ENCODE measurements around the gene ACAP3.

The ACAP3 gene

DNA sequence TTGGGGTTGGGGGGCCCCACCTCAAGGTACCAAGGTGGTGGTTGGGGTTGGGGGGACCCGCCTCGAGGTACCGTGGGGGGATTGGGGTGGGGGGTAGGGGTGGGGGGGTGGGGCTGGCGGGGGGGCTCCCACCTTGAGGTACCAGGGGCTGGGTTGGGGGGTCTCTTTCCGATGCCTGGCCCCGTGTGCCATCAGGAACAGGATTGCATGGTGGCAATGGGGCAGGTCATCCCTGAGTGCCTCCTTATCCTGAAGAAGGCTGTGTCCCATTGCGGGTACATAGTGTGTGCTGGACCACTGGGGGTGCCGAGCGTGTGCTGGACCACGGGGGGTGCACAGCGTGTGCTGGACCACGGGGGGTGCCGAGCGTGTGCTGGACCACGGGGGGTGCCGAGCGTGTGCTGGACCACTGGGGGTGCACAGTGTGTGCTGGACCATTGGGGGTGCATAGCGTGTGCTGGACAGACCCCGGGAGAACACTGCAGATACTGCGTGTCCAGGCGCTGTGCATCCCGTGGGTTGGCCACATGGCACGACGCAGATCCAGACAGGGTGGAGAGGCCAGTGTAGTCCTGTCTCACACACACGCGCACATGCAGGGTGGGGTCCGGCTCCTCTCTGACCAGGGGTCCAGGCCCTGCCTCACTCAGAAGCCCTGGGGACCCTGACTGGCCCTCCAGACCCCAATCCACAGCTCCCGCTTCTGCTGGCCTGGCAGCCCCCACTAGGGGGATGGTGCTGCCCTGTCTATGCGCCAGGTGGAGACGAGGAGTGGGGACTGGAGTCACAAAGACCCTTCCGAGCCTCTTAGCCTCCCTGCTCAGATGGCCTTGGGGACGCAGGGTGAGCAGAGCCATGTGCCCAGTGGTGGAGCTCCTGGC, 23.3 kb downstream of the ACAP3 start:
- no peak for DNase-seq

DNA sequence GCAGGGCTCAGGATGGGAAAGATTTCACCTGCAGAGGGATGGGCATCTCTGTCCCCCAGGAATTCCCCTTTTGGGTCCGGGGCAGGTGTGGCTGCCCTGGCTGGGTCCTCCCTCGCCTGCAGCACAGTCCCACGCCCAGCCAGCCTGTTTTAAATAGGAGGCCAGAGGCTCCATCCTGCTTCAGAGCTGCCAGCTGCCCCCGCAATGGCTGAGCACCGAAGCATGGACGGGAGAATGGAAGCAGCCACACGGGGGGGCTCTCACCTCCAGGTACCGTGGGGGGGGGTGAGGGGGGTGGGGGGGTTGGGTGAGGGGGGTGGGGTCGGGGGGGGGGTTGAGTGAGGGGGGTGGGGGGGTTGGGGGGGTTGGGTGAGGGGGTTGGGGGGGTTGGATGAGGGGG, 23.9 kb downstream of the ACAP3 start:
- no peak for DNase-seq

DNA sequence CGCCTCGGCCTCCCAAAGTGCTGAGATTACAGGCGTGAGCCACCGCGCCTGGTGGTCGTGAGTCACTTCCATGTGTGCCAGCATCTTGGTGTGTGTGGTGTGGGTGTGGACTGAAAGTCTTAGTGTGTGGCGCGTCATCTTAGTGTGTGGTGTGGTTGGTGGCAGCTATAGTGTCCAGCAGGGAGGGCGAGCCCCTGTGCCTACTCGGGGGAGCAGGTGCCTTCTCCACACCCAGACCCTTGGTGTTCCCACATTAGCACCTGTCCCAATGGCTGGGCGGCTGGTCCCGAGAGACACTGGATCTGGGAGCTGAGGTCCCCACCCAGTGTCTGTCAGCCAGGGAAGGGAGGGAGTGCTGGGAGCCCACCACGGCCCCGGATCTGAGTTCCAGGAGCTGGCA, 24.7 kb downstream of the ACAP3 start:
- DNase-seq: peak; percentile 27

DNA sequence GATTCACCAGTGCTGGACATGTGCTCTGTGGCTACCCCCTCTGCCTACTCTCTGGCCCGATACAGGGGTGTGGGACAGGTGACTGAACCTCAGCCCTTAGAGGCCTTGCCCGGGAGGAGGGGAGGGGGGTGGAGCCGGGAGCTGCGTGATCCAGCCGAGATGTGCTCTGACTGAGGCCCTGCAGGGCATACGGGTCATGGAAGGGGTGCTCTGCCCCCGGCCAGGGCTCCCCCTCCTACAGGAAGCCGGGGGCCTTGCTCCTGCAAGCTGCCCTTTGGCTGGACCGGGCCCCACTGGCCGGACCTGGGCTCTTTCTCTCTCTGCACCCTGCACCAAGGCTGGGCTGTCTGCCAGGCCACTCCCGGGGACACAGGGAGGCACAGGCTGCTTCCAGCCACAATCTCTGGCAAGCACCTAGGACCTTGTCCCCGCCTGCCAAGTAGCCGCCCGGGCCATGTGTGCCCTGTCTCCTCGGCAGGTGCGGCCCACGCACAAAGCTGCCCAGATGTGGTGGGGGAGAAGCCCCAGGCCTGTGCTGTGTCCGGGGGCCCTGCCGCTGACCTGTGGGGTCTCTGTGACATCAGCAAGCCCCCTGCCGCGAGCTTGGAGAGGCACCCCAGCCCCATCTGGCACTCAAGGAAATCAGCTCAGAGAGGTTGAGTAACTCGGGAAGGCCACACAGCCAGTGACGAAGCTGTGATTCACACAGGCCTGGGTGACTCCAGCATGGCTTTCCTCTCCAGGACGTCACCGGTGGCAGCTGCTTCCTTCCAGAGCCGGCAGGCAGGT, 26.0 kb downstream of the ACAP3 start:
- DNase-seq: no peak

DNA sequence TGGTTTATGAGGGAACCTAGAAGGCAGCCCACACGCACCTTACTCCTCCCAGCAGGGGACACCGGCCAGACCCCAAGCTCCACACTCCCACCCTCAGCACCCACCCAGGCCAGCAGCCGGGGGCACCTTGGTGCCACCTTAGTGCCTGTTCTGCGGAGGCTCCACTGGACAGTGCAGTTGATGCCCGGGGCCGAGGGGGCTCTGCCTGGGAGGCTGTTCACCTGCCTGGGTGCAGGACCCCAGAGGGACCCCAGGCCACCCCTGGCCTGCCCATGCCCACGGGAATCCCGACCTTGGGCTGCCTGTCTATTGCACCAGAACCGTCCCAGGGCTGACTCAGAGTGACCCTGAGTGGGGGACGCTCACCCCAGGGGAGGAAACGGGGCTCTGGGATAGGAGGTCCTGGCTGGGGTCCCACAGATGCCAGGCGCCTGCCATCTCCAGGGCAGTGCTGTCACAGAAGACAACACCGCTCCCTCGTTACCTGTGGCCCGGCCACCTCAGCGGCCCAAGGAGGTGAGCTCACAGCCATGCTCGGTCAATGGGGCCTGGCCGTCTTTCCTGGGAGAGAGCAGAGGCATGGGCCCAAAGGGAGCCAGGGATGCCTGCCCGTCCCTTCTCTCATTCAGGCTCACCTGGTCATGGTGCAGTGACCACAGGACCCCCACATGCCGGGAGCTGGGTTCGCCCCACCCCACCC, 26.8 kb downstream of the ACAP3 start:
- no peak for DNase-seq

DNA sequence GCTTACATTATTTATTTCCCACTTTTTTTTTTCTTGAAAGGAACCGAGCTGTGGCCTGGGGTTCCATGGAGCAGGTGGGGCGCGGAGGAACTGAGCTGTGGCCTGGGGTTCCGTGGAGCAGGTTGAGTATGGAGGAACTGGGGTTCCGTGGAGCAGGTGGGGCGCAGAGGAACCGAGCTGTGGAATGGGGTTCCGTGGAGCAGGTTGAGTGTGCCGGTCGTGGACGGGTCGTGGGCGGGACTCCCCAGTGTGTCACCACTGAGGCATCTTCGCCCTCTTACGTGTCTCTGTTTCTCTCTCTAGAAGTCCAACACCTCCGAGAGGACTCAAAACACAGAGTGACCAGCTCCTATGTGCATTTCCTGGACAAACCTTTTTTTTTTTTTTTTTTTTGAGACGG, 28.7 kb downstream of the ACAP3 start:
- no peak for DNase-seq

DNA sequence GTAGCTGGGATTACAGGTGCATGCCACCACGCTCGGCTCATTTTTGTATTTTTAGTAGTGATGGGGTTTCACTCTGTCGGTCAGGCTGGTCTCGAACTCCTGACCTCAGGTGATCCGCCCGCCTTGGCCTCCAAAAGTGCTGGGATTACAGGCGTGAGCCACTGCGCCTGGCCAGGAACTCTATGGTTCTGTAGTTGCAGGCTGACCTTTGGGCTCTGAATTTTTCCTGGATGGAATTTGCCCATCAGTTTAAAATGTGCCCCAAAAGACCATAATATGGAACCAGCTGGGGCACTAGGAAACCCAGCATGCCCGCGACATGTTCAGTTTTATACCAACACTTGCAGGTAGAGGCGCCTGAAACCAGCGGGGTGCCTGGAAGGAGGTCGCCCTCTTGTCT, 29.1 kb downstream of the ACAP3 start:
- no peak for DNase-seq

DNA sequence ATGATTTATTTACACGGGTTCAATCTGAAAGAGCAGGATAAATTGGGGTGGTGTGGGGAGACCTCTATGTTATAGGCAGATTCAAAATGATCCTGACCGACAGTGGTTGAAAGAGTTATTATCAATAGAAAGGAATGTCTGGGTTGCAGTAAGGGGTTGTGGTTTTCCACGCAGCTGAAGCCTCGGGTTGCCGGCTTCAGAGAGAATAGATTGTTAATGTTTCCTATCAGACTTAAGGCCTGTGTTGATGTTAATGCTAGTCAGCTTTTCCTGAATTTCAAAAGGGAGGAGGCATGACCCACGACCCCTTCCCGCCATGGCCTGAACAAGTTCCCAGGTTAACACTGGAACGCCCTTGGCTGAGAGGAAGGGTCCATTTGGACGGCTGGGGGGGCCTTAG, 31.9 kb downstream of the ACAP3 start:
- no peak for DNase-seq

DNA sequence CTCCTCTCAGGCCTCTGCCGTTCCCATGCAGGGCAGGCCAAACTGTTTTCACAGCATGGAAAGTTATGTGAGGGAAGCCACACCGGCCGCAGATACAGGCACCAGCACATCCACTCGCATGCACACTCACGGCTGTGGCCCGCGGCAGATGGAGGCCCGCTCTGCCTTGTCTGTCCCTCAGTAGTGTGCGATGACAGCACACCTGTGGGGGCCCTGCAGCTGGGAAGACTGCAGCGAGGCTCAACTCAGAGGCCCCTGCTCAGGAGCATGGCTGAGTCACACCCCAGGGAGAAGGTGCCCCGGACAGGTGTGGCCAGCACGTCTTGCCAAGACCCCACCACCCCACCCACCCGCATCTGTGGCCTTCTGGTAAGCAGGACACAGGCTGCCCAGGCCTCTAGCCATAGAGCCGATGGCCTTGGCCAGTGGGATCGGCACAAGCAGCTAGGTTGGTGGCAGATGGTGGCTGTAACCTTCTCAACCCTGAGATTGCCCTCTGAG, 32.7 kb downstream of the ACAP3 start:
- DNase-seq: no peak

DNA sequence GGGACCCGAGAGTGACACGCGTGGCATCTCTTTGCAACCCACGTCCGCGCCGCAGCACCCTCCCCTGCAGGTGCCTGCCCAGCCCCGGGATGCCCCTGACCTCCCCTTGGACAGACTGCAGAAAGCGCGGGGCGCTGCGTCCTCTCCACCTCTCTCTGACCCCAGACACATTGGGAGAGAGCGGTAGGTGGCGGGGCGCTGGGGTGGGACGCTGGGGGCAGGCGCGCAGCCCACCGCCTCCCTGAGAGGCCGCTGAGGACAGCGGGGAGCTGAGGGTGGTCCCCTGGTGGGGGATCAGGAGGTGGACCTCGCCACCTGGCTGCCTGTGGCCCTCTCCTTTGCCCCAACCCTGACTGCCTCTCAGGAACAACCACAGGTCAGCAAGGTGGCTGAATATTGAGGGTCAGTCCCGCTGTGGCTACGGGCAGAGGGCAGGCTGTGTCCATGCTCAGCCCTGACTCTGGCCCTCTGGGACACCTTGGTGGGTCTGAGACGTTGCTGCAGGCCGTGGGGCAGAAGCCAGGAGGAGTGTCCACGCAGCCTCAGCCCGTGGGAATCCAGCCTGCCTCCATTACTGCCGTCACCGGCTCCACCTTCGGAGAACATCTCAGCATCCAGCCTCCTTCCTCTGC, 33.3 kb downstream of the ACAP3 start:
- DNase-seq: no peak

DNA sequence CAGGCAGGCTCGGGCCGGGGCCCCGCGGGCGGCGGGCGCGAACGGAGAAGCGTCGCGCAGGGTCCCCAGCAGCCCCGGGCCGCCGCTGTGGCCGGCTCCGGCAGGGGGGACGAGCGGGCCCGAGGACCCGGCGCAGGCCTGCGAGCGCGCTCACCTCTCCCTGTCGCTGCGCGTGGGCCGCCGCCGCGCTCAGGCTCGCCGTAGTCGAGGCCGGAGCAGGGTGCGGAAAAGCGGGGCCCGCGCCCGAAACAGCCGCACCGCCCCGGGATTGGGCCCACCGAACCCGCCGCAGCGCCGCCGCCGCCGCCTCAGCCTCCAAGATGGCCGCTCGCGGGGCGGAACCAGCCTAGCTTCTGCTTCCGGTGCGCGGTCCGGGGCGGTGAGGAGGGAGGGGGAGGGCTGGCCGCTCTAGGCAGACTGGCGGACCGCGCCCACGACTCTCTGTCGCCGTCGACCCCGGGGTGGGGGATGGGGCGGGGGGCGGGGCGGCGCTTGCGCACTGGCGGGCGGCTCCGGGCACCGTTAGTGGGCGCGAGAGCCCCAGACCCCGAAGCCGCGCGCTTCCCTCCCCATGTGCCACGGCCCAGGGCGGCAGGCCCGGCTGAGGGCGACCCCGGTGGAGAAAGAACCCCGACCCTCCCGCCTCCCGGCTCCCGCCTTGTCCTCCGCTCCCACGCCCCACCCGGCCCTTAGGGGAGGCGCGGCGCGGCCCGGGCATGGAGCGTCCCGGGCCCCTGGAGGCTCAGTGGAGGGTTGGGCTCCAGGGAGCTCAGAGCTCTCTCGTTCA, 34.0 kb downstream of the ACAP3 start, which contains the start of gene UBE2J2:
Gene UBE2J2, minus strand, starts transcription at position 343 of the 787 bp plus-strand sequence. CDS start 5,862 bp downstream, outside the sequence.
- DNase-seq: peak; percentile 81

DNA sequence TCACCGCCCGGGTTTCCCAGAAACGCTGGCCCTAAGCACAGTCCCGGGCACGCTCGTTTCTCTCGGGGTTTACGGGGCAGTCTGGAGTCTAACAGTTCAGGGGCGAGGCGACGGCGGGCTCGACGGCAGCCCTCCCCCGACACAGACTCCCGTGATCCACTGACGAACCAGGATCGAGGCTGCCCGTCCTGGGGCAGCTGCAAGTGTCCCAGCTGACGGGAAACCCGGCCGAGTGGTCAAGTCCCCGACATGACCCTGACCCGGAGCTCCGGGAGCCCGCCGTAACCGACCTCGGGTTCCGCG, 34.6 kb downstream of the ACAP3 start:
- no peak for DNase-seq

DNA sequence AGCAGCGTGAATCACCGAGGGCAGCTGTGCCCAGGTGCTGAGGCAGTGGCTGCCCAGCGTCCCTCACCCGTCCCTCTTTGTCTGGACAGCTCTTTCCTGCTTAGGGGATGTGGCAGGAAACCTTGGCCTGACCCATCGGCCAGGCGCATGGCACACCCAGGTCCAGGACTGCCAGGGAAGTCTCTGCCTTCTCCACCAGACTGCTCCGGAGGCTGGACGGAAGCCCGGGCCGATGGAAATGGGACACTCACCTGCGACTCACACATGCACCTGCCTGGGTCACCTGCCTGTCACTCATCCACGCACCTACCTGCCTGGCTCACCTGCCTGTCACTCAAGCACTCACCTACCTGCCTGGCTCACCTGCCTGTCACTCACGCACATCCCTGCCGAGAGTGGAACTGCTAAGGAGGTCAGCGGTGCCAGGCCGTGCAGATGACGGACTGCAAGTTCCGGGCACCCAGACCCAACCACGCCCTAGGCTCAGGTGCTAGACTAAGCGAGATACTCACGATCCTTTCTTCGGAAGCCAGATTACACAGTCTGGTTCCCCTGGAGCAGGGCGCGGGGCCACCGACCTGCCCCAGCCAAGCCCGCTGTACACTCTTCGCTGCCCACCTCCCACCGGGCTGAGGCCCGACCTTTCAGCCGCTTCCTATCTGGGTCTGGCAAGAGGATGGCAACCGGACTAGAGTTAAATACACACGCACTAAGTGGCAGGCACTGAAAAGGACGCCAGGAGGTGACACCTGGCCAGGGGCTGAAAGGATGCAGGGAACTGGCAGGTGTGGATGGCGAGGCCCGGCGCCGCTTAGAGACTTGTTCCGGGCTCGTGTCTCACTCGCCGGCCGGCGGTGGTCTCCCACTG, 35.2 kb downstream of the ACAP3 start:
- no peak for DNase-seq

DNA sequence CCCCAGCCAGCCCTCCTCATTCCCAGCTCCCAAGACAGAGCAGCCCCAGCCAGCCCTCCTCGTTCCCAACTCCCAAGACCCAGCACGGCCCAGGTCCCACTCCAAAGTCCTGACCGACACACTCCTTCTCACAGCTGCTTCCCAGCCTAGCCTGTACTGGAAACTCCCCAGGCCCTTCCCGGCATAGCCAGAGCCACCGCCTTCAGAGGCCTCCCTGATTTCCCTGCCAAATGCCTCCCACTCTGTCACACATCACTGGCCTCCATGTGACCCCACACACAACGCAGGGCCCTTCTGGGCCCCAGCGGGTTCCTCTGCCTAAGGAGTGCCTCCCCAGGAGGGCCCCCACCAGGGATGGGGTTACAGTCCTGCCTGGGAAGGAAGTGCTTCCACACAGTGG, 36.9 kb downstream of the ACAP3 start:
- no peak for DNase-seq

DNA sequence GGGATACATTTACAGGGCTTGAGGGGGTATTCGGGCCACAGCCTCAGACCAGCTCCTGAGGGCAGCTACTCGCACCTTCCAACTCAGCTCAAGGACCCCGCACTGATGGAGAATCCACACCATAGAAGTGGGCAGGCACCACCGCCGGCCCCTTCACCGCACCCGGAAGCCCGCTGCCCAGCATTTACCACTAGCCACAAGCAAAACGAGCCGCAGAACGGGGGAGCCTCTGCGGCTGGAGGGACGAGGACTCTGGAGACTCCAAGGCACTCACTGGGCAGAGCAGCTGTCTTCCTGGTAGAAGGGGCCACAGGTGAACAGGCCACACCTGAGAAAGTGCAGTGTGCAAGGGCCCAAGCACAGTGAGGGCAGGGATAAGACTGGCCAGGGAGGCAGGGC, 39.4 kb downstream of the ACAP3 start:
- DNase-seq: no peak

DNA sequence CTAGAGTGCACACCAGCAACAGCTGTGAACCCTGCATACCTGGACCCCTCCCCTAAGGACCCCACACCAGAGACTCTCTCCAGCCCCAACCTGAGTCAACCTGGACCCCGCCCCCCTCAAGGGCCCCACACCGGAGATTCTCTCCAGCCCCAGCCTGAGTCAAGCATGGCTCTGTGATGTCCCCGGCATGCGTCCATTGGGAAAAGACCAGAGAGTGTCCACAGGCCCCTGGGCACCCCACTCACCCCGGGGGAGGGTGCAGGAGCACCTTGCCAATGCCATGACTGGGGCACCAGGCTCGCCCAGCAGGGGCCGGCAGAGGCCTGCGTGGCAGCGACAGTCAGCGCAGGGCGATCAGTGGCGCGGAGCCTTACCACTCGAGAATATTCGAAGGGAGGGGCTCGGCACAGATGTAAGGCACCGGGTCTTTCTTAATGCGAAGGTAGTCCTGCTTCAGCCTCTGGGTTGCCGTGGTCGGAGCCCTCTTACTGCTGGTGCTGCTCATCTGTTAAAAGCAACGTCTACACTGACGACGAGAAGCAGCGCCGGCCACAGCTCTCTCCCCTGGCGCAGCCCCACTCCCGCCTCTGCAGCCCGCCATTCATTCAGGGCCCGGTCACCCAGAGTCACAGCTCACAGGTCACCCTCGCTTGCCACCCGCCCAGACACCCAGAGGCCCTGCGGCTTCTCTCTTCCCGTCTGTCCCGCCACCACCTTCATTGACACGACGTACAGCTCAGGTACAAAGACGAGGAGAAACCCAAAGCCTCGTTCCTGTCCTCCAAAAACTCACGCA, 40.0 kb downstream of the ACAP3 start:
- no peak for DNase-seq

DNA sequence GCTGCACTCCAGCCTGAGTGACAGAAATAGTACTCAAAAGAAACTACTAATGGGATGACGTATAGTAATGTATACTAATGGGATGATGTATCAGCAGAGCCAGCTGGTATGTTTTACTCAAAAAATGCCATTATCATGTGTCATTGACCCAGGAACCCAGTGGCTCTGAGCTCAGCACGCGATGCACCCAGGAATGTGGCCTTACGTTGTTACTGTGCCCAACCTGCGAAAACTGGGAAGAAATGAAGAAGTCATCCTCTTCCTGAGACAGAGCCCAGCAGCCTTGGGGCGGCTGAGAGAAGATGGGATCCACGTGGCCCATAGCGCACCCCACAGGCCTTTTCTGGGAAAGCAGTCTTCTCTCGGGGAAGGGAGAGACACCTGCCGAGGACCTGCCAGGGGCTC, 42.9 kb downstream of the ACAP3 start:
- no peak for DNase-seq

DNA sequence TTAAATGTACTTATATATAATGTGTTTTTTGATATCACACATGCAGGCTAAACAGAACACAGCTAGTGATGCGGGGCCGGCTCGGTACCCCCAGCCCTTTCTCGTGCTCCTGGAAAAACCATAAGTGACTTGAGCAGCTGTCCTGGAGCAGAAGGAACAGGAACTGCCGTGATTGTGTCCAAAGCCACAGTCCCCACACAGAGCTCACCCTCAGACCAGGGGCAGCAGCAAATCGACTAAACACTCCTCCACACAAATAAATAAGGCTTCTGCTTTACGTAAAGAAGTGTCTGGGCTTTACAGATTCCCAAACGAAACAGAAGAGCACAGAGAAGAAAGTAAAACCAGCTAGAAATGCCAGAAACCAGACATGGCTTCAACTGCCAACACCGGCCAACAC, 43.7 kb downstream of the ACAP3 start:
- DNase-seq: no peak

DNA sequence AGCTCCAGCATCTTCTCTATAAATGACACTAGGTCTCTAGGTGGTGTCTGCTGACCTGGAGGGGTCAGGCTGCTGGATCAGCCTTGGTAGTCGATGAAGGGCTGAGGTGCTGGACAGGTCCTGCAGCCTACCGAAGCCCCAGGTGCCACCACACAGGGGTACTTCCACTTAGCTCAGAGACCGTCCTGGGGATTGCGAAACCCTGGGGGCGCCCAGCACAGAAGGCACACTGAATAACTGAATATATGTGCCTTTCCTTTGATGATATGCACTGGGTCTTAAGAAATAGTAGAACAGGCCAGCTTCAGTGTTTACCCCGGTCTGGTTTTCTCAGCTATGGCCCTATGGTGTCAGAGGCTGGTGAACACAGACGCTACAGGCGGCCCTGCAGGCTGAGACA, 45.0 kb downstream of the ACAP3 start:
- peak; percentile 10 for DNase-seq

DNA sequence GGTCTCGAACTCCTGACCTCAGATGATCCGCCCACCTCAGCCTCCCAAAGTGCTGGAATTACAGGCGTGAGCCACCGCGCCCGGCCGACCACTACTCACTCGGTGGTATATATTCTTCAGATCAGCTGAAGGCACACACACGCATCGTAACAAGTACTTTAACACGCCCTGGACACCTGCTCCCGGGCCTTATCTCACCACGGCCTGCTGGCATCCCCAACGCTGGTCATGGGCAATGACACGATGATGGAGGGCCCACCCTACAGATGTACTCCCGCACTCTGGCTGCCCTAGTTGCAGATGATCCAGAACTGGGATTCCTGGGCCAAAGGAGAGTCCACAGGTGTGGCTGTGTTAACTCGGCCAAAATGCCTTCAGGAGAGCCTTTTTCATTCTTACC, 45.7 kb downstream of the ACAP3 start:
- no peak for DNase-seq

All from MV-4-11 (cell line).